Pulmonary artery endothelial cell (primary cell): ENCODE results near the gene TENT4A. TPM values are rescaled to one million over a fixed set of nuclear protein-coding genes. Genes with fewer than 3 reads are reported as not detected.

Experiments used
- DNase-seq: peaks from one replicate; pipeline ENCODE4 v3.0.0-alpha.2; 2011; ENCODE audit warnings: low read depth, low spot score
- total RNA-seq: library from RNA; depleted of rRNA; stranded (reverse); fragments of >200 nt; gene quantifications from 2 replicates; pipeline ENCODE4 v1.2.3, GENCODE V29; 2014

TENT4A gene
- total RNA-seq, 1 donor from 2014 or later: 9.1 TPM

DNA sequence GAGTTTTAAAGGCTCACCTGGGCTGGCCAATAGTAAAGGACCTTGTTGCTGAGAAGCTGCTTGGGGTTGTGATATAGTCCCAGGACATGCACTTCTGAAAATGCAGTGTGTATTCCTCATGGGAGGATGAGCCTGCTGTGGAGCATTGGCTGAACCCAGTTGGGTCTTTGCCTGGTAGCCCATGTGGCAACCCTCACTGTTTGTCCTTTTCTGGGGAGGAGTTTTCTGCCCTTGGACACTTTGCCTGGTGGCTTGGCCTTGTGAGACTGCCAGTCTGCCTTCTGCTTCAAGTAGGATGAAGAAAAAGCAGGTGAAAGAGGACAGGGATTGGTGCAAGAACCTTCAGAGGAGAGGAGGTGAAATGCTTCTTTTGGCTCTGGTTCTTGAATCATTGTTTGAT lies 4.0 kb downstream of the TENT4A start:
- no peak for DNase-seq

DNA sequence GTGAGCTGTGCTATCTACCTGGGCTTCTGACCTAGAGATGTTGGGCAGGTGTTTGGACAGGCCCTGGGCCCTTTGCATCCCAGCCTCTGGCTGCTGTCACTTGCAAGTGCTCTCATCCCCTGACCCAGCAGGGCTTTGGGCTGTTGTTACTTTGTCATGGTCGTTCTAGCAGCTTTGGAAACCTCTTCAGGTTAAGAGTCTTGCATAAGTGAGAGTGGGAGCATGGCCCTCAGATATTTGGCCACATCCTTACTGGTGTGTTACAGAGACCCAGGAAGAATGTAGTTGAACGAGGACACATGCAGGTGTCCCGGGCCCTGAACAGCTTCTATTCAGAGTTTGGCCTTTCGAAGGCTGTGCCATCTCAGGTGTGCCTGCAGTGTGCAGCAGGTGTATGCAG lies 4.5 kb downstream of the TENT4A start:
- DNase-seq: no peak

DNA sequence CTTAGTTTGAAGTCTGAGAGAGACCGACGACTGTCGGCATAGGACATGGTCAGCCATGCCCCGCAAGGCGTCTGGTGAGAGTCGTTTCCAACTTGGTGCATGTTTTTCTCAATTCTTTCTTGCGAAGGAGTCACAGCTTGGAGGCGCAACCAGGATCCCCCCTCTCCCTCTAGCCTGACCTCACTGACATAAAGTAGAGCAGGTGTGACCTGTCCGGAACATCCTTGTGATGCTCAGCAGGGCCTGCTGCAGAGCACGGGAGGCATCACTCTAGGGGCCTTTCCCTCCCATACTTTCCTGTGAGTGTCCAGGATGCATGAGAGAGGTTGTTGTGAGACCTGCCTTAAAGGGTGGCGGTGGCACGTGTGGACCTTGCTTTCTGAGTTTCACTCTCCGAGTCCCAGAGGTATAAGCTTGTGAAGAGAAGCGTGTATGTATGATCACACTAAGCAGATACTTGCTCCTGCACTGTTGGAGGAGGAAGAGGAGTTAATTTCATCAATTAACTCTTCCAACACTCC lies 5.0 kb downstream of the TENT4A start:
- no peak for DNase-seq

DNA sequence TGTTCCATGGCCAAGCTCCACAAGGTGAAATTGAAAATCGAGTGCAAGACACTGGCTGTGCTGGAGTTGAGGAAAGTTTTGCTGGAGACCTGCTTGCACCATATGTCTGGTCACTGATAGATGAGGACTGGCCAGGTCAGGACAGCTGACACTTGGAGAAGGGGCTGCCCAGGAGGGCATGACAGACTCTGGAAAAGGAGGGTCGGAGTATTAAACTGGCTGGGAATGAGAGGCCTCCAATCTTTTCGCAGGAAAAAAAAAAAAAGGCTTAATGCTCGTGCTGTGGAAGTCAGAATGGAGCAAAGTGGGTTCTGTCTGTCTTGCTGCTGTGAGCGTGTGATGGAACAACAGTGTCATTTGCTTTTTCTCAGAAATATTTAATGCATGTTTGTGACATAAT lies 5.5 kb downstream of the TENT4A start:
- DNase-seq: no peak

GRCh38 chr5:6719417-6719816 lies 6.2 kb downstream of the TENT4A start:
- DNase-seq: no peak

DNA sequence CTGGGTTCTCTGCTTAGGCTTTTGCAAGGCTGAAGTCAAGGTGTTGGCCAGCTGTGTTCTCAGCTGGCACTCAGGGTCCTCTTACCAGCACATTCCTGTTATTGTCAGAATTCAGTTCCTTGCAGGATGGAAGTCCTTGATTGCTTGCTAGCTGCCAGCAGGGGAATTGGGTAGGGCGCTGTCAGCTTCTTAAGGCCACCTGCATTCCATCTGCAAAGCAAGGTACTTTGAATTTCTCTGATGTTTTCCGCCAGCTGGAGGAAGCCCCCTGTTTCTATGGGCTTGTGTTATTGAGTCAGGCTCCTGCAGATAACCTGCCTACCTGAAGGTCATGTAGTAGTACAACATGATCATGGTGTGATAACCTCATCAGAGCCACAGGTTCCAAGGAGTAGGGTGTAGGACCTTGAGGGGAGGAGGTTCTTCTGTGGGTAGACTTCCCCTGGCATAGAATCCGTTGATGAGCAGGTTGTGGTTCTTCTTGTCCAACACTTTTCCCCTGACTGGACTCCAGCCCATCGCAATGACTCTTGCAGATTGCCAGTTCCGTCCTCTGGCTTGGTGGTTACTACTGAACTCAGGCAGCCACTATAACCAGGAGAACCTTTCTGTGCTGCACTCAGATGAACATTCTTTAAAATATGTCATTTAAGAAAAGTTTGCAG lies 6.8 kb downstream of the TENT4A start:
- DNase-seq: no peak

- no peak for DNase-seq
Measured at GRCh38 chr5:6720561-6720921, 7.3 kb downstream of the TENT4A start.

GRCh38 chr5:6721442-6721841 lies 8.2 kb downstream of the TENT4A start:
- no peak for DNase-seq

- no peak for DNase-seq
Measured at GRCh38 chr5:6722015-6722414, 8.8 kb downstream of the TENT4A start.

GRCh38 chr5:6723122-6723815 lies 10.0 kb downstream of the TENT4A start:
- no peak for DNase-seq

DNA sequence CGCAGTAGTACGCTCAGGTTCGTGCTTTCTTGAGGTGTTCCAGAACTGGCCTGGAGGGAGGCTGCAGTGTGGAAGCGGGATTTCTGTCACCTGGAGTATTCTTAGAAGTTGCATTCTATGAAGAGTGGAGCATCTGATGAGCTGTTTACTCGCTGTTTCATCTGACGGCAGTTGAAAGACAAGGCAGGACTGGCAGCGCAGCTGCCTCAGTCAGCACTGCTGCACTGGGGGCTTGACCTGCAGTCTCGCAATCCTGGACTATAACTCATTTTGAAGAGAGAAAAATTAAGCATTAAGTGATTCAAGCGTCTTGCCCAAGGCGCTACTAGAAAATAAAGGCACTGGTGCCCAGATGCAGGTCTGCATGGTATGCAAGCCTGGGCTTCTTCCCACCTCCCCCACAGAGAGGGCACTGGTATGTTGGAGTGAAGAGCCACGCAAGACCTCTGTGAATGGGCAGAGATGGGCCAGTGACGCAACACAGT lies 10.6 kb downstream of the TENT4A start:
- DNase-seq: no peak

DNA sequence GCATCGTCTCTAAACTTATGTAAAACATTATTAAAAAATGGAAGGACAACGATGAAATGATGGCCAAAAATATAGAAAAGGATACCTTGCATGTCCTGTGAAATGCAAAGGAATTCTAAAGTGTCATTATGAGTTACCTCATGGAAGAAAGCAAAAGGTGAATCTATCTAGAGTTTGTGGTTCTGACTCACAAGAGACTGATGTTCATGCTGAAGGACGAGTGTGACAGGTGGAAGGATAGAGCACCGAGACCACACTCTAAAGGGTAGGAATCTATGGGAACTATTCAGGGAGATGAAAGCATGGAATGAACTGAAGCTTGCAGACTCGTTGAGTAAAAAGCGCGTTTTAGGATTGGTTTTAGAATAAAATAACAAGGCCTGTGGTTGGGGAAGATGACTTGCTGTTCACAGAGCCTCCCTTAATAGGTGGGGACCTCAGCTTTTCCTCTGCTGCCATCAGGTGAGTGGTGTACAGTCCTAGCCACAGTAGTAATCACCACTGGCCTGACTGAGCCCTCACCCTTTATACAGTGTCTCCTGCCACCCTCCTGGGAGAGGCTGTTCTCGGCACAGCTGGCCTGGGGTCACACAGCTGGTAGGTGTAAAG lies 11.2 kb downstream of the TENT4A start:
- no peak for DNase-seq

DNA sequence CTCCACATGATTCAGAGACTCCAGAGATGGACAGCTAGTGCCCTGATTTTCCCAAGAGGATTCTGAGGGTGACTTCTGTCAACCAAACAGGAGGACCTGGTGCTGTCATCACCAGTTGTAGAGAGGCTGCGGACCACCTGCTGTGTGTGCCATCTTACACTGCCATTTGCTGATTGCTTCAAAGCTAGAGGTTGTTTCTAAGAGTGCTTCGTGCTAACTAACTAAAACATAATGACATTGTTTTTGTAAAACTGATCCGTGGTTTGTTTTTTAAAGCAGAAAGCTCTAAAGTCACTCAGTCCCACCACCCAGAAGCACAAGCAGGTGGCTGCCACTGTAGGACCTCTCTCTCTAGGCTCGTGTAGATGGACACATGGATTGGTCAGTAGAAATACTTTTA lies 12.2 kb downstream of the TENT4A start:
- no peak for DNase-seq

- no peak for DNase-seq
Measured at GRCh38 chr5:6726006-6726405, 12.8 kb downstream of the TENT4A start.

DNA sequence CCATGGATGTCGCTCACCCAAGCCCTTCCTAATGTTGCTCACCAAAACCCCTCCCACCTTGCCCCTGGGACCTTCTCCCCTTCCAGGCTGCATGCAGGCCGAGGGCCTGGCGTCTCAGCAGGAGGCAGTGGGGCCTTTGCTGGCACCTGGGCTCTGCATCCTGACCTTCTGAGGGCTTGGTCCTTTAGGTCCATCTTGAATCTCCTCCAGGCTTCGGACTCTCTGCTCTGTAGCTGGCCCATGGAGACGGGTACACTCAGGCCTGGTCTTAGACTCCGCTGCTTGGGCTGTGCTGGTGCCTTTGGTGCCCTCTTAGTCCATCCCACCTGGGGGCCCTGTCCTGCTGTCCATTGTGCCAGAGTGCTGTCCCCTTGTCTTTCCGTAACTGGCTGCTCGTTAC lies 14.0 kb downstream of the TENT4A start:
- DNase-seq: no peak

DNA sequence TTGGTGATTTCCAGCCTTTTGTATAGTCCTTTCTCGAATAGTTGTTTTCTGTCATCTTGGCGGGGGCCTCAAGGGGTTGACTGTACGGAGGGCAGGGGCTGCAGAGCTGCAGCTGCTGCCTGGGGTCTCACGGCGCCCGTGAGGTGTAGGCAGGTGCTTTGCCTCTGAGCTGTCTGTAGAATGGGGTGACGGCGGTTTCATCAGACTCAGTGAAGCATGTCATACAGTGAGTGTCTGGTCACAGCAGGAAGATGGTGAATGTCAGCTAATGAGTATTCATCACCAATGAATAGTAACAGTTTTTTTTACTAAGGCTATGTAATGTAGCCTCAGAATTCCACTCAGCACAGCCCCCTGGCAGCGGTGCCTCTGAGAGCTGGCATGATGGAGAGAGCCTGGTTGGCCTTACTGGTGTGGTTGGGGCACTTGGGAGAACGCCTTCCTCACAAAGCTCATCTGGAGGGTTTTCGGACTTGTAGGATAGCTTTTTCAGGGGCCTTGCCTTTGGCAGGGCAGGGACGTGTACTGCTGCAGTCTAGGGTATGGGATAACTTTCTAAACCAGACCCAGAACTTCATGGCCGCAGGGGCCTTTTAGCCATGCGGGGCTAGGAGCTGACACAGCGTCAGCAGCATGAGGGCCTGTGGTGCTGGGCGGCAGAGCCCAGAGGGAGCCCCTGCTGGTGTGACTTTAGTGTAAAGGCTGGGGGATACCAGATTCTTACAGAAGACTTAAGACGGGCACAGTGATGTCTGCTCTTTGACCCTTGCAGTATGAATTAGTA lies 15.0 kb downstream of the TENT4A start:
- no peak for DNase-seq

DNA sequence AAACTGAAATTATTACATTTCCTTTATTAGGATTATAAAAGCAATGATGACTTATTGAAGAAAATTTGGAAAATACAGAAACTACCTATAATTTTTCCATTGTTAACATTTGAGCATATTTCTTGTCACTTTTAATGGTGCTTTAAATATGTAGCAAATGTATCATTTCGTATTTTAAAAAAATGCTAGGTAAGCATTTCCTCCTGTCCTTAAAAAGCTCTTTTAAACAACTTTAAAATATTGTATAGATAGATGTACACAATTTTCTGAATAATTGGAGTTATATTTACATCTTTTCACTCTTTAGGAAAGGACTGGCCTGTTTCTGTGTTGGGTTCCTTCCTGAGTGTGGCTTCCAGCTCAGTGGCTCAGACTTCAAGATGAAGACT lies 15.6 kb downstream of the TENT4A start:
- DNase-seq: no peak

DNA sequence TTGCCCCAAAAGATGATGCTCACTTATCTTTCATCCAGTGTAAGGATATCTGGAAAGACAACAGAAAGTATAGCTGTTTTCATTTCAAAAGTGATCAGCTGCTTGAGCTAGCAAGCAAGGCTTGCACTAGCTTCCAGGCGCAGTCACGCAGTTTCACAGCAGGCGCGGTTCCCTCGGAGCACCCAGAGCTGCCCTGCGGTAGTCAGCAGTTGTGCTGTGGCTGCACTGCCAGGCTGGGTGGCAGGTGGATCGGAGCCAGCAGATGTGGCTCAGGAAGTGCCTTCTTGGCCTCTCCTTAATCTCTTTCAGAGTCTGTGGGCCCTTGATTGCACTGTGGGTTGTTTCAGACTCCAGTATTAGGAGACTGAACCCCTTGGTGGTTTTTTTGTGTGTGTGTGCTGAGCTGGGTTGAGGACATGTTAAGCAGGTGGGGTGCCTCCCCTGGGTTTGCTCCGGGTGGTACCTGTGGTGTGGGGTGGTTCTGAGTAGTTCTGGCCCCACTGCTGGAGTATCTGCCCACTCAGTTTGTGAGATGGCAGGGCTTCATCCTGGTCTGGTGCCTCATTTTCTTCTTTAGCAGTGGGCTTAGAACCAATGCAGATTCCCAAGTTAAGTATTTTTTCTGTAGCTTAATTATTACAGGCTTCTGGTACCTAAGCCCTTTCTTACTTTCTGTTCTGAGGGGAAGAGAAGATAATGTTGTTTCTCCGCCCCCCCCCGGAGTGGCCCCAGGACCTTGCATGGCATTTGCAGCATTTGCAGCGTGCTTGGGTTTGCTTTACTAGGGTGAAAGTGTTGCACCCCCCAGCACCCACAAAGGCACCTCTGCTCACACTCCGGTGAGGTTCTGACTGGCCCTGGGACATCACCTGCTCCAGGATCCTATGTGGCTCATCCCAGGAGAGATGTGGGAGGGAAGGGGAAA lies 16.4 kb downstream of the TENT4A start:
- no peak for DNase-seq

GRCh38 chr5:6730407-6730806 lies 17.2 kb downstream of the TENT4A start:
- DNase-seq: no peak

GRCh38 chr5:6730807-6731206 lies 17.6 kb downstream of the TENT4A start:
- DNase-seq: no peak
